ENCODE results near the gene FNDC3A.
A peak's percentile ranks its signal among the peaks of the same experiment; 100 is the strongest.

Gene FNDC3A

DNA sequence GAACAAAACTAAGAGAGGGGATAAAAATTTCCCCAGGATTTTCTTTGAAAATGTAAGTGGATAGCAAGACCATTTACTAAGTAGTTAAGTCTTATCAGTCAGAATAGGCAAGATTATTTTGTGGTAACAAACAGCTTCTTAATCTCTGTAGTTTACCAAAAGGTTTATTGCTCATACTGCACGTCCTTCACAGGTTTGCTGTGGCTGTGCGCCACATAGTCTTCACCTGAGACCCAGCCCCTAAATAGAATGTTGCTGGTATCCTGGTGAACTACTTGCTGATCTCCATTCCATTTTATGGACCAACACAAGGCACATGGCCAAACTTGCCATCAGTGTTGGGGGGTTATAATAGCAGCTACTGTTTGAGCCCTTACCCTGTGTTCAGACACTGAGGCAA, 44.6 kb downstream of the FNDC3A start:
- H3K4me3 ChIP-seq (ENCODE audit: control insufficient read depth, low read depth, low read length) = no peak overlapping the region
- TF ChIP-seq, protein P1, sequence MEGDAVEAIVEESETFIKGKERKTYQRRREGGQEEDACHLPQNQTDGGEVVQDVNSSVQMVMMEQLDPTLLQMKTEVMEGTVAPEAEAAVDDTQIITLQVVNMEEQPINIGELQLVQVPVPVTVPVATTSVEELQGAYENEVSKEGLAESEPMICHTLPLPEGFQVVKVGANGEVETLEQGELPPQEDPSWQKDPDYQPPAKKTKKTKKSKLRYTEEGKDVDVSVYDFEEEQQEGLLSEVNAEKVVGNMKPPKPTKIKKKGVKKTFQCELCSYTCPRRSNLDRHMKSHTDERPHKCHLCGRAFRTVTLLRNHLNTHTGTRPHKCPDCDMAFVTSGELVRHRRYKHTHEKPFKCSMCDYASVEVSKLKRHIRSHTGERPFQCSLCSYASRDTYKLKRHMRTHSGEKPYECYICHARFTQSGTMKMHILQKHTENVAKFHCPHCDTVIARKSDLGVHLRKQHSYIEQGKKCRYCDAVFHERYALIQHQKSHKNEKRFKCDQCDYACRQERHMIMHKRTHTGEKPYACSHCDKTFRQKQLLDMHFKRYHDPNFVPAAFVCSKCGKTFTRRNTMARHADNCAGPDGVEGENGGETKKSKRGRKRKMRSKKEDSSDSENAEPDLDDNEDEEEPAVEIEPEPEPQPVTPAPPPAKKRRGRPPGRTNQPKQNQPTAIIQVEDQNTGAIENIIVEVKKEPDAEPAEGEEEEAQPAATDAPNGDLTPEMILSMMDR (conservative IDR thresholded peaks at IDR 0.05; ENCODE audit: control insufficient read depth, insufficient read depth, low read depth, low read length) = no peak
- no peak for DNase-seq (ENCODE audit: low read depth)

GRCh38 chr13:49020940-49021553, 45.3 kb downstream of the FNDC3A start:
- H3K4me3 ChIP-seq (ENCODE audit: control insufficient read depth, low read depth, low read length) = no peak overlapping the region
- TF ChIP-seq, protein P1 (conservative IDR thresholded peaks at IDR 0.05; ENCODE audit: control insufficient read depth, insufficient read depth, low read depth, low read length) = no peak
- DNase-seq (ENCODE audit: low read depth) = peak; percentile 59

GRCh38 chr13:49021953-49022352, 46.2 kb downstream of the FNDC3A start:
- TF ChIP-seq, protein P1 (conservative IDR thresholded peaks at IDR 0.05; ENCODE audit: control insufficient read depth, insufficient read depth, low read depth, low read length) = no peak
- H3K4me3 ChIP-seq (ENCODE audit: control insufficient read depth, low read depth, low read length) = no peak overlapping the region
- DNase-seq (ENCODE audit: low read depth) = no peak

DNA sequence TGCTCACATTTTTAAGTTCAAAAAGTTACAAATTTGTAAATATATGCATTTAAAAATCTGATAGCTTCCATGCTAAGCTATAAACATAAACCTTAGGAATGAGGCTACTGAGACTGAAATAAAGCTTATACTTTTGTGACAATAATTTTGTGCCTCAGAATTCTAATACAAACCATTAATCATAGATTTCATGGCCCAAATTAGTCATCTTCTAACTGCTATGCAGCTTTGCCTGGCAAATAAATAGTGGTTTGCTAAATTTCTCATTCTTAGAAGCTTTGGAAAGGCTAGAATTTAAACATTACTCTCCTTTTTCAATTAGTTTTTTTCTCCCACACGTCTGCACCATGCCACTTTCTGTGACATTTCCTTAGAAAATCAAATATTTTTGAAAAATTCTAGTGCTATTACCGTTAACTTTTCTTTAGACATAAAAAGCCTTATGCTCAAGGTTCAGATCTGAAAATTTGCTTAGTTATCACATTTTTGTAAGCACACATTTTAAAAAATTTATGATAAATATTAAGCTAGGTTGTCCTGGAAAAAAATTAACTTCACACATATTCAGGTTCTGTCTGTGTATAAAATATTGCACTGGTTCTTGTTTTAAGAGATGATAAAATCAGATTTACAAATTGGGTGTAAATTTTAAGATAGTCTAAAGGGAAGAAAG, 46.9 kb downstream of the FNDC3A start:
- DNase-seq (ENCODE audit: low read depth) = peak; percentile 57
- no peak overlapping the region for H3K4me3 ChIP-seq (ENCODE audit: control insufficient read depth, low read depth, low read length)
- TF ChIP-seq, protein P1 (conservative IDR thresholded peaks at IDR 0.05; ENCODE audit: control insufficient read depth, insufficient read depth, low read depth, low read length) = no peak

GRCh38 chr13:49023431-49023830, 47.7 kb downstream of the FNDC3A start:
- DNase-seq (ENCODE audit: low read depth) = peak; percentile 89
- TF ChIP-seq, protein P1 (conservative IDR thresholded peaks at IDR 0.05; ENCODE audit: control insufficient read depth, insufficient read depth, low read depth, low read length) = no peak
- no peak overlapping the region for H3K4me3 ChIP-seq (ENCODE audit: control insufficient read depth, low read depth, low read length)

DNA sequence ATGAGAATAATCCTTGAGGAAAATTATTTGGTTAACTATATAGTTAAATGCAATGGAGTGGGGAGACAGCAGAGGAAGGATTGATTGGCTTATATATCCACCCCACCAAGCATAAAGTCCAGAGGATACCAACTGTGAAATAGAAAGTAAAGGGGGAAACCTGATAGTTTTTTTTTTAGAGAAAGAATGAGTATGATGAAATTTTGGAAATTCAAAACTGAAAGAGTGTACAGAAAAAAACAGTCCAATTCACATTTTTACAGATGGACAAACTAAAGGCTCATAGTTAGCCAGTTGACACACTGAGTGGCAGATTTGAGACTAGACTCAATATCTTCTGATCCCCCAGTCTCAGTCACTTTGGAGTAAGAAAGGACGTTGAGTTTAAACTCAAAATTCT, 51.1 kb downstream of the FNDC3A start:
- DNase-seq (ENCODE audit: low read depth) = no peak
- TF ChIP-seq, protein P1 (conservative IDR thresholded peaks at IDR 0.05; ENCODE audit: control insufficient read depth, insufficient read depth, low read depth, low read length) = no peak
- no peak overlapping the region for H3K4me3 ChIP-seq (ENCODE audit: control insufficient read depth, low read depth, low read length)
